ENCODE data around the gene HLA-A. TPM values are rescaled to one million over a fixed set of nuclear protein-coding genes. Genes with fewer than 3 reads are reported as not detected.

HLA-A gene
- total and polyA plus RNA-seq, 2 of the 13 experiments (the other 11 are each of a cell fraction or from before 2014, with no cell fraction given), result 345 to 527 TPM

GRCh38 chr6:29965873-29966601 is 23.7 kb downstream of the HLA-A start (continued):
- TF ChIP-seq ZMAT3 (CRISPR knock-in tag; conservative IDR thresholded peaks at IDR 0.05), result no peak
- TF ChIP-seq RFXAP (CRISPR knock-in tag; IDR thresholded peaks at IDR 0.05; ENCODE audit: borderline replicate concordance), result 0 out of 2 replicates have a peak, but pooled peaks have one; percentile 26
- TF ChIP-seq ZIK1 (CRISPR knock-in tag; IDR thresholded peaks at IDR 0.05; ENCODE audit: borderline replicate concordance, low read depth), result no peak
- TF ChIP-seq ZNF546 (CRISPR knock-in tag; conservative IDR thresholded peaks at IDR 0.05), result no peak
- TF ChIP-seq TEF (CRISPR knock-in tag; IDR thresholded peaks at IDR 0.05), result no peak
- peak; percentile 80 for TF ChIP-seq PAXIP1 (CRISPR knock-in tag; conservative IDR thresholded peaks at IDR 0.05)
- no peak for TF ChIP-seq TFDP2 (CRISPR knock-in tag; IDR thresholded peaks at IDR 0.05)
- TF ChIP-seq THYN1 (CRISPR knock-in tag; IDR thresholded peaks at IDR 0.05; ENCODE audit: borderline replicate concordance, low read depth), result no peak
- no peak for TF ChIP-seq IRF9 (CRISPR knock-in tag; IDR thresholded peaks at IDR 0.05; ENCODE audit: borderline replicate concordance)
- TF ChIP-seq NR2C2 (CRISPR knock-in tag; IDR thresholded peaks at IDR 0.05; ENCODE audit: borderline replicate concordance), result 0 out of 2 replicates have a peak, but pooled peaks have one; percentile 33
- no peak for TF ChIP-seq ZNF713 (CRISPR knock-in tag; IDR thresholded peaks at IDR 0.05)
- 0 out of 2 replicates have a peak, but pooled peaks have one; percentile 28 for TF ChIP-seq MYC (CRISPR knock-in tag; IDR thresholded peaks at IDR 0.05; ENCODE audit: borderline replicate concordance)
- no peak for TF ChIP-seq ZNF589 (CRISPR knock-in tag; conservative IDR thresholded peaks at IDR 0.05)
- no peak for TF ChIP-seq HIVEP1 (CRISPR knock-in tag; IDR thresholded peaks at IDR 0.05)
- TF ChIP-seq ZNF572 (CRISPR knock-in tag; IDR thresholded peaks at IDR 0.05), result no peak
- TF ChIP-seq ZNF503 (CRISPR knock-in tag; IDR thresholded peaks at IDR 0.05), result peak; percentile 26; the same call in 1 of the 2 replicates
- peak; percentile 74 for TF ChIP-seq ZFX (CRISPR knock-in tag; IDR thresholded peaks at IDR 0.05; ENCODE audit: low read depth)
- TF ChIP-seq TFE3 (CRISPR knock-in tag; IDR thresholded peaks at IDR 0.05), result 0 out of 2 replicates have a peak, but pooled peaks have one; percentile 17

Data from HepG2 (cell line).